Duodenal mucosa (tissue), 2 donors: ENCODE results near the gene TRDMT1.

ENCODE experiments used
- H3K27ac ChIP-seq: one replicate; pipeline ENCODE4 v1.7.0; 2013; ENCODE audit warnings: low read depth, low read length
- H3K27me3 ChIP-seq, 2 donors: one replicate each; pipeline ENCODE4 v1.7.0; 2013; ENCODE audit warnings: low read length in 2 of 2, control low read depth in 1 of 2; ENCODE audit not compliant: insufficient read depth in 2 of 2, control insufficient read depth in 1 of 2
- H3K36me3 ChIP-seq, 2 donors: one replicate each; pipeline ENCODE4 v1.7.0; 2013; ENCODE audit warnings: low read length in 2 of 2, control low read depth in 1 of 2; ENCODE audit not compliant: insufficient read depth in 2 of 2, control insufficient read depth in 1 of 2
- H3K4me1 ChIP-seq, 2 donors: one replicate each; pipeline ENCODE4 v1.7.0; 2013; ENCODE audit warnings: low read length in 2 of 2, control low read depth in 1 of 2; ENCODE audit not compliant: insufficient read depth in 2 of 2, control insufficient read depth in 1 of 2
- H3K4me3 ChIP-seq, 2 donors: one replicate each; pipeline ENCODE4 v1.7.0; 2013; ENCODE audit warnings: low read length in 2 of 2, low read depth in 1 of 2
- H3K9ac ChIP-seq, 2 donors: one replicate each; pipeline ENCODE4 v1.7.0; 2013; ENCODE audit warnings: low read length in 2 of 2, low read depth in 1 of 2
- H3K9me3 ChIP-seq, 2 donors: one replicate each; pipeline ENCODE4 v1.7.0; 2013; ENCODE audit warnings: low read length in 2 of 2, control low read depth in 1 of 2; ENCODE audit not compliant: control insufficient read depth in 1 of 2

Gene TRDMT1

DNA sequence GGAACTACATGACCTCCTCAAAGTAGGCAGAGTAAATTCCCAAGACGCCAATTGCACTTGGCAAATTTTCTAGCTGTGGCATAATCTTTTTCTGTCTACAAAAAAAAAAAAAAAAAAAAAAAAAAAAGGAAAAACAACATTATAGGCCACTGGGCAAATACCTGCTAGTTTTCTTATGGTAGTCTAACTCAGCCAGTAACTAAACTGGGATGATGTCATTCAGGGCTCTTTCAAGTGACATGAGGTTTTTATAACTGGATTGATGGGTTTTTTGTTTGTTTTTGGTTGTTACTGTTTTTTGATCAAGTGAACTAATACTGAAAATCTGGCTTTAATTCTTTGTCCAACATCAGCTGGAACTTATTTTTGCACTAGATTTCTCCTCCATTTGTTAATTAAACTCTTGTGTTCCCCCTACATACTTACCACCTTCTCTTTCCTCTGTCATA lies 19.2 kb upstream of the TRDMT1 start:
- Histone ChIP-seq H3K4me1 (peaks cover 0 to 9% of the 10 kb centered on the region in 2 donors), H3K9me3 (no peaks in the 10 kb centered on the region), H3K27me3 (no peaks in the 10 kb centered on the region), H3K36me3 (no peaks in the 10 kb centered on the region), H3K4me3 (no peak overlapping the region), H3K9ac (no peak overlapping the region), H3K27ac (no peak overlapping the region)

DNA sequence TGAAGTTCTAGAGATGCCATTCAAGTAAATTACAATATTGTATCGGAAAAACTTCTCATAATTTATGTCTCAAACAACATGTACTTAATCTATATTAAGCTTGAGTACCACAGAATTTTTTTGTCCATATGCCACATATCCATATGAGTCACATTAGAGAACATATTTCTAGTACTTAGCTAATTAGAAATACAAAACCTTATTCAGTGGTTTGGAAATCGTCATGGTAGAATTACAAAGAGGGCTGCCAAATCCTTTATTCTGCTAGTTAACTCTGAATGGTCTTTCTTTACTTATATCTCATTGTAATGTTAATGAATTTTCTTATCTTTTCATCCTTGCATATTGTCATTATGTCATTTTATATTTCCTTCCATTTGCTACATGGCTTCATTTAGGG lies 17.6 kb upstream of the TRDMT1 start:
- Histone ChIP-seq H3K27ac (no peak overlapping the region), H3K27me3 (no peaks in the 10 kb centered on the region), H3K4me1 (peaks cover 0 to 9% of the 10 kb centered on the region in 2 donors), H3K4me3 (no peak overlapping the region), H3K36me3 (no peaks in the 10 kb centered on the region), H3K9me3 (no peaks in the 10 kb centered on the region), H3K9ac (no peak overlapping the region)

DNA sequence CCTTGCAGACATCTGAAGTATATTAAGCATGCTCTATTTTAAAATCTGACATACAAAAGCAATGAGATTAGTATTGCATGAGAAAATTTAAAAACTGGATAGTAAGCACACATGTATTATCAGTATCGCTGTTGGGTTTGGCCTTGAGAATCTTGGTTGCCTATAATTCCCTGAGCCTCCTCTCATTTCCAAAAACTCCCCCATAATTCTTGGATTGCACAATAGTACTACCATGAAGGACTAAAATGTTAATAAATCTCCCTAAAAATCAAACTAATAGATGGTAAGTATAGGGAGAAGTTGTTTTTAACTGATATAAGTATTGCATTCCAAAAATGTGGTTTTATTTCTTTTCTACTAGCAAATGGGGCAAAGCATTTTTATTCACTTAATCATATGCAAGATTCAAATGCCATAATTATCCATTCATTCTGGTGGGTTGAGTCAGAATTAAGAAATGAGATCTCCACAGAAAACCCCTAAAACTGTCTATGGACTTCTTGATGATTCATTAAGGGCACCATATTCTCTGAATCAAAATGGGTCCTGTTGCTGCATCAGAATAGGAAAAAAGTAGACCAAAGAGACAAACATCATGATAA lies 16.3 kb upstream of the TRDMT1 start:
- H3K4me3 ChIP-seq = no peak overlapping the region
- H3K9ac ChIP-seq = no peak overlapping the region
- no peaks in the 10 kb centered on the region for H3K27me3 ChIP-seq
- no peaks in the 10 kb centered on the region for H3K9me3 ChIP-seq
- no peak overlapping the region for H3K27ac ChIP-seq
- H3K36me3 ChIP-seq = no peaks in the 10 kb centered on the region
- peaks cover 0 to 9% of the 10 kb centered on the region in 2 donors for H3K4me1 ChIP-seq

DNA sequence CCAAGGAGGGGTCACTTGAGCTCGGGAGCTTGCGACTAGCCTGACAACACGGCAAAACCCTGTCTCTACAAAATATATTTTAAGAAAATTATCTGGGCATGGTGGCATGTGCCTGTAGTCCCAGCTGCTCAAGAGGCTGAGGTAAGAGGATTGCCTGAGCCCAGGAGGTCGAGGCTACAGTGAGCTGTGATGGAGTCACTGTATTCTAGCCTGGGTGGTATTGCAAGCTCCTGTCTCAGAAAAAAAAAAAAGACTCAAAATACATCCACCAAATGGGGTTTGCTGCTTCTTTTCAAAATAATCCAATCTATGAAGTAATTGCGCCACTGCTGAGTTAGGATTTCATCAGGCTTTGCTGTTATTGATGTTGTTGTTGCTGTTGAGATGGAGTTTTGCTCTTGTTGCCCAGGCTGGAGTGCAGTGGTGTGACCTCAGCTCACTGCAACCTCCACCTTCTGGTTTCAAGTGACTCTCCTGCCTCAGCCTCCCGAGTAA lies 15.5 kb upstream of the TRDMT1 start:
- no peak overlapping the region for H3K9ac ChIP-seq
- peaks cover 0 to 9% of the 10 kb centered on the region in 2 donors for H3K4me1 ChIP-seq
- H3K36me3 ChIP-seq = no peaks in the 10 kb centered on the region
- peak overlapping the region; percentile 50 for H3K27ac ChIP-seq
- no peaks in the 10 kb centered on the region for H3K27me3 ChIP-seq
- no peak overlapping the region for H3K4me3 ChIP-seq
- no peaks in the 10 kb centered on the region for H3K9me3 ChIP-seq

DNA sequence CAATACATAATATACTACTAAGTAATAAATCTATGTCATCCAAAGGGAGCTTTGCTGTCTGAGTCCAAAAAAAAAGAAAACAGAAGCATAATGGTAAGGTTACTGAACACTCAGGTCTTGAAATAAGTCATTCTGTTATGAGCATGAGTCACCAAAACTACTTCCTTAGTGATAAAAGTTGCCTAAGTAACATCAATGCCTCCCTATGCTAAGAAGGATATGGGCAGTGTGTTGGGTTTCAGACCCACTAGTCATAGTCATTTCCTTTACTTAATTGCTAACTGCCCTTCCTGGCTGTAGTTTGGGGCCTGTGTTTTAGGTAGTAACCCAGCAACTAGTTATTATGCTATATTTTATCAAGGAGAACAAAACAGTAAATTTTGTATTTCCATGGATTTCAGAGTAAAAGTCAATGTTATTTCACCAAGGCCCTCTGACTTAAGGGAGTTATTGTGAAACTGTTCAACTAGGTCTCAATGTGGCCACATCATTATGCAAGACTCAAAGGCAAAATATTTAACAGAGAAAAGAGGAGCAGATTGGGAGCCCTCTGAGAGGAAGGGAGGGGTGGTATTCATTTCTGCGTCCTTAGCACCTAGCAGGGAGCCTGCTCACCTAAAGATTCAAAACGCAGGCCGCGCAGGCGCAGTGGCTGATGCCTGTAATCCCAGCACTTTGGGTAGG lies 14.9 kb upstream of the TRDMT1 start:
- H3K27me3 ChIP-seq = no peaks in the 10 kb centered on the region
- no peaks in the 10 kb centered on the region for H3K9me3 ChIP-seq
- H3K36me3 ChIP-seq = no peaks in the 10 kb centered on the region
- H3K9ac ChIP-seq = no peak overlapping the region
- no peak overlapping the region for H3K4me3 ChIP-seq
- H3K27ac ChIP-seq = peak overlapping the region; percentile 50
- H3K4me1 ChIP-seq = peaks cover 0 to 9% of the 10 kb centered on the region in 2 donors

DNA sequence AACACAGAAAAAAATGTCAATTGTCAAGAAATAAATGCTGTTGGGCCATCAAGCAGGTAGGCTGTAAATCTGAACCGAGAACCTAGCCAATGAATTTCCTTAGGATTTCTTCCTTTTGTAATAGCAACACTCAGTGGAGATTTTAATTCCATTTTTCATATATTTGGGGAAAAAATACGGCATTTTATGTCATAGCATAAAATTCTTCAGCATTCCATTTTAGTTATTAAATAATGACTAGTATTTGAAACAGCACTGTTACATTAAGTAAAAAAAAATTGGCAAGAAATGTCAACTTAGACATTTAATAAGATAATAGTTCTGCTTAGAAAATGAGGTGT lies 14.3 kb upstream of the TRDMT1 start:
- no peaks in the 10 kb centered on the region for H3K27me3 ChIP-seq
- H3K36me3 ChIP-seq = no peaks in the 10 kb centered on the region
- no peak overlapping the region for H3K4me3 ChIP-seq
- no peak overlapping the region for H3K9ac ChIP-seq
- peaks cover 0 to 9% of the 10 kb centered on the region in 2 donors for H3K4me1 ChIP-seq
- no peaks in the 10 kb centered on the region for H3K9me3 ChIP-seq
- H3K27ac ChIP-seq = no peak overlapping the region

DNA sequence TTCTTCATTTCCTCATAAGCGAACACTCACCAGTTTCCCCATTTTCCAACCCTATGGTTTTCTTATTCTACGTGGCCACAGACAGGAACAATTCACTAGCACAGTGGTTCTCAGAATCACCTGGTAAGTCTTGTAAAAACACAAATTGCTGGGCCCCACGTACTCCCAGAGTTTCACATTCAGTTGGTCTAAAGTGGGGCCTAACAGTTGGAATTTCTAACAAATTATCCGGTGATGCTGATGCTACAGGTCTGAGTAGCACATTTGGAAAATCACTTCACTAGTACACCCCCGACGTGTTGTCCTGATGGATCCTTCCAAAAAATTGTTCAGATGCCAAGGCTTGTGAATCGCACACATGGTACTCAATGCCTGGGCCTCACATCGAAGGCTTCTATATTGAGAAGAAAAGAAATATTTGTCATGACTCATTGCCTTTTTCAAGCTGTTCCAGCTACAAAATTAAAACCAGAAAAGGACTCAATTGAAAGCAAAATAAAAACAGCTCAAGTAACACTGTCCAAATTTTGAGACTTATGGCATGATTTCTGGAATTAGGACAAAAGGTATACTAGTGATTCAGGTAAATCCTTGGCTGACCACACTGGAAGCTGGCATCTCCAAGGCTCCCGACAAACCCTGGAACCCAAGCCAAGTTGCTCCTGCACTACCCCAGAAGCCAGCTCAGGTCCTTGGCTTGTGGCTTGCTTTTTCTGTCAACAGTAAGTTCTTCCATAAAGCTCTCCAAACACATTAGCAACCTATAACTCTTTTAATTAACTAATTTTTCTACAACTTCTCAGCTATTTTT lies 13.7 kb upstream of the TRDMT1 start:
- Histone ChIP-seq H3K9me3 (no peaks in the 10 kb centered on the region), H3K4me3 (no peak overlapping the region), H3K27me3 (no peaks in the 10 kb centered on the region), H3K4me1 (peaks cover 0 to 9% of the 10 kb centered on the region in 2 donors), H3K36me3 (no peaks in the 10 kb centered on the region), H3K27ac (no peak overlapping the region), H3K9ac (peak overlapping the region in 1 of 2 donors; percentile 13)

DNA sequence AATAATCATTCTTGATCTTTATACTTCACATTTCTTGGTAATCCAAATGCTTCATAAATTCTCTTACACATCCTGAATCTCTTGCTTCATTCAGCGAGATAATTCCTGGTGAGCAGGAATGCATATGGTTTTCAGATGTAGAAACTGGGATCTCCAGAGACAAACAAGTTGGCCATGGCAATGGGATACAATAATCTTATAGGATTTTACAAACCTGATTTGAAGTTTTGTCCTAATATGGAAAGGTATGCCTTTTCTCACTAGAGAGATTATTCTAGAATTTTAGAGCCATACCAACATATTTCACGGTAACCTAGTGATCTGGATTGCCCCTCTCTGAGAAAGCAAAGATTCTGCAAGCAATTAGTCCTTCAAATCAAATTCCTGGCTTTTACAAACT lies 13.1 kb upstream of the TRDMT1 start:
- Histone ChIP-seq H3K4me3 (no peak overlapping the region), H3K27ac (no peak overlapping the region), H3K4me1 (peaks cover 0 to 9% of the 10 kb centered on the region in 2 donors)

DNA sequence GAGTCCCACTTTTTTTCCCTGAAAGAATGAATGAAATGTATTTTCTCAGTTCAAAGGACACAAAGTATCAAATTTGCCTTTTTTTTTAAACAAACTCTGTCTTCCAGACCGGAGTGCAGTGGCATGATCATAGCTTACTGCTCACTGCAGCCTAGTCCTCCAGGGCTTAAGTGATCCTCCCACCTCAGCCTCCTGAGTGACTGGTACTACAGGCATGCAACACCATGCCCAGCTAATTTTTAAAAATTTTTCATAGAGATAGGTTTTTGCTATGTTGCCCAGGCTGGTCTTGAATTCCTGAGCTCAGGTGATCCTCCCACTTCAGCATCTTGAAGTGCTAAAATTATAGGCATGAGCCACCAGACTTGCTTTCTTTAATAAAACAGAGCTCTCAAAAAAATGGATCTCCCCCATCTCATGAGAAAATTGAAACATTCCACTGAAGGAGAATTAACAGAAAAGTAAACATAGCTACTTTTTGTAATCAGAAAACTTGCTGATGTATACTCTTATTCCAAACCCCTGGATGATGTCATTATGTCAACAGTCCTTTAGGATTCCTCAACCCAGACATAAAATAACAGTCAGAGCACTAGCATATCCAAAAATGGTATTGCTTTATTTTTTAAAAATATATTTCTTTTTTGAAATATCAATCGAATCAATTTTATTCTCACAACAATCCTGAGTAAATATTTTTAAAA lies 12.3 kb upstream of the TRDMT1 start:
- no peak overlapping the region for H3K27ac ChIP-seq
- H3K4me1 ChIP-seq = peaks cover 0 to 9% of the 10 kb centered on the region in 2 donors
- H3K36me3 ChIP-seq = no peaks in the 10 kb centered on the region
- H3K27me3 ChIP-seq = no peaks in the 10 kb centered on the region
- no peak overlapping the region for H3K4me3 ChIP-seq
- H3K9me3 ChIP-seq = no peaks in the 10 kb centered on the region
- no peak overlapping the region for H3K9ac ChIP-seq

More for the DNA sequence above, 13.1 kb upstream of the TRDMT1 start:
- Histone ChIP-seq H3K36me3 (no peaks in the 10 kb centered on the region), H3K9me3 (no peaks in the 10 kb centered on the region), H3K9ac (no peak overlapping the region), H3K27me3 (no peaks in the 10 kb centered on the region)
